ENCODE measurements around the gene IMPDH2.

The IMPDH2 gene

DNA sequence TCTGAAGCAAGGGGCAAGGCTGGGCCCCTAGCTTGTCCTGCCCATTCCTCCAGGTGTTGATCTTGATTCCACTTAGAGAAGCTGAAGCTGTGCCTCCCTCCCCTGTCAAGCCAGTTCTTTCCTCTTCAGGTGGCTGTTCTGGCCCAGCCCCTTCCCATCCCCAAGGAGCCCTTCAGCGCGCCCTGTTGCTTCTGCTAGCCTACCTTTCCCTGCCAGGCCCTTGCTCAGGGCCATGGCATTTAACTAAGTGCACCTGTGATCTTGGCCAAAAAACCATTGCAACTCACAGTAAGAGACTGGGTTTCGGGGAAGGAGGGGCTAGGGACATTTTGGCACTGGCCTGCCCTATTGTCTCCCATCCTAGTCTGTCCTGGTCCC is 23.9 kb downstream of the IMPDH2 start:
- no peak for DNase-seq

DNA sequence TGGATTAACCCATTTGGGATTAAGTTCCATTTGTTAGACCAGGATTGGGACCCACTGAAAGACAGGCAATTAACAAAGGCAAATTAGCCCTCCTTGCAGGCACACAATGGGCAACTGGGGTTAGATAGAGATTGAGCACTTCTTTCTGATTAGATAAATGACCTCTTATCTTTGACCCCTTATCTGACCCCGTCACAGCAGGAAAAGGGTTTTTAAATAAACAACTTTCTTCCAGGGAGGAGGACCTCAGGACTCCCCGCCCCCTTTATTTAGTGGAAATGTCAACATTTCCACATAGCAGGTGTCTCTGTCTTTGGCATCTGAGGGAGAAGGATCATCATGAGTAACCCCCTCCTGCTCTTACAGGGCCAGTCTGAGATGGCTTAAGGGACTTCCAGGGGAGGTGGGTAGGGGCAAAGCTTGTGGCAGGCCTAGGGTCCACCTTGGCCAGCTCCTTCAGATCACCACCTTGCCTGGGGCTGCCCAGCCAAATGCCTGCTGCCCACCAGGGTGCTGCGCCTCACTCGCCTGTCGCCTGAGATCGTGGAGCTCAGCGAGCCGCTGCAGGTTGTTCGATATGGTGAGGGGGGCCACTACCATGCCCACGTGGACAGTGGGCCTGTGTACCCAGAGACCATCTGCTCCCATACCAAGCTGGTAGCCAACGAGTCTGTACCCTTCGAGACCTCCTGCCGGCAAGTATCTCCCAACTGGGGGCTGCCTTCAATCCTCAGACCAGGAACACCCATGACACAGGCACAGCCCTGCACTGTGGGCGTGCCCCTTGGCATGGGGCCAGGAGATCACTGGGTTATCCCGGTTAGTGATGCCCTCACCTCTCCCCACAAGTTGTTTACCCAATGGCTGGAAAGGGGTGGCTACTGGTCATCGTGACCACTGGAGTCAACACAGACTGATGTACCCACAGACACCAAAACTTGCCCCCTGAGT is 24.6 kb downstream of the IMPDH2 start:
- no peak for DNase-seq

DNA sequence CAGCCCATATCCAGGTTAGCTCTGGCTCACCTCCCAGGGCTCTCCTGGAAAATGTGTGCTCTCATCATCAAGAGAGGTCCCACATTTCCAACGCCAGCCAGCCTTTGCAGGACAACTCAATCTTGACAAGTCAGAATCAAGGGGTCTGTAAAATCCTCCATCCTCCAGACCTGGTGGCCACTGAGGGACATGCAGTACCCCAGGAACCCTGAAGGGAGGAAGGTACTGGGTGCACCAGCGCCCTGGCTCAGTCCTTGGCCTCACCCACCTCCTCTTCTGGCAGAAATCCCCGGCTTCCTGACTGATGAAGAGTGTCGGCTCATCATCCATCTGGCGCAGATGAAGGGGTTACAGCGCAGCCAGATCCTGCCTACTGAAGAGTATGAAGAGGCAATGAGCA is 28.0 kb downstream of the IMPDH2 start:
- no peak for DNase-seq

DNA sequence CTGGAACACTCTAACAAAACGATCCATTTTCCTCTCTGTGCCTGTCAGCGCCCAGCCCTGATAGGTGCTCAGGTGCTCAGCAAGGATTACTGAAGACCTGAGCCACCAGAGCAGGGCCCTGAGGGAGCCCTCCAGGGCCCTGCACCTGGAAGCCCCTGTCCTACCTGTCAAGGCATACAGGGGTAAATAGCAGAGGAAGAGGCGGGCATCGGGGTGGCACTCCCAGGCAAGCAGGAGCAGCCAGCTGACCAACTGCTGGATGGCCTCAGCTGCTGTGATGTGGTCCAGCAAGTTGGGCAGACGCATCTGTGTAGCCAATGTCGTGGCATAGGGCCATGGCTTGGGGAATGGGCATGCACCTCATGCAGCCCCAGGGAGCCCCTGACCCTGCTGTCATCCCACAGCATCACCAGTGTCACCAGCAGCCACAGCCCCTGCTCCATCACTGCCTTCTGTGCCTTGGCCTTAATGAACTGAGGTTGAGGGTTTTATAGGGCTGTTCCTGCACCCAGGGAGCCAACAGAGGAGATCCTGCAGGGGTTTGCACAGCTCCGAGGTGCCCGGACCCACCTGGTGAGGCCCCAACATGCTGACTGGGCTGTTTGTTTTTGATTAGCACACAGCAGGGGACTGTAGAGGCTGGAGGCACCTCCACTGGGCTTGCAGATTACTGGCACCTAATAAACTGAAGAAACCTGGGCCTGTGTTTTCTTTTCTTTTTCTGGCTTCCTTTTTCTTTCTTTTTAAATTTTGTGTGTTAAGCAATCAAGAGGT is 29.9 kb downstream of the IMPDH2 start:
- no peak for DNase-seq

DNA sequence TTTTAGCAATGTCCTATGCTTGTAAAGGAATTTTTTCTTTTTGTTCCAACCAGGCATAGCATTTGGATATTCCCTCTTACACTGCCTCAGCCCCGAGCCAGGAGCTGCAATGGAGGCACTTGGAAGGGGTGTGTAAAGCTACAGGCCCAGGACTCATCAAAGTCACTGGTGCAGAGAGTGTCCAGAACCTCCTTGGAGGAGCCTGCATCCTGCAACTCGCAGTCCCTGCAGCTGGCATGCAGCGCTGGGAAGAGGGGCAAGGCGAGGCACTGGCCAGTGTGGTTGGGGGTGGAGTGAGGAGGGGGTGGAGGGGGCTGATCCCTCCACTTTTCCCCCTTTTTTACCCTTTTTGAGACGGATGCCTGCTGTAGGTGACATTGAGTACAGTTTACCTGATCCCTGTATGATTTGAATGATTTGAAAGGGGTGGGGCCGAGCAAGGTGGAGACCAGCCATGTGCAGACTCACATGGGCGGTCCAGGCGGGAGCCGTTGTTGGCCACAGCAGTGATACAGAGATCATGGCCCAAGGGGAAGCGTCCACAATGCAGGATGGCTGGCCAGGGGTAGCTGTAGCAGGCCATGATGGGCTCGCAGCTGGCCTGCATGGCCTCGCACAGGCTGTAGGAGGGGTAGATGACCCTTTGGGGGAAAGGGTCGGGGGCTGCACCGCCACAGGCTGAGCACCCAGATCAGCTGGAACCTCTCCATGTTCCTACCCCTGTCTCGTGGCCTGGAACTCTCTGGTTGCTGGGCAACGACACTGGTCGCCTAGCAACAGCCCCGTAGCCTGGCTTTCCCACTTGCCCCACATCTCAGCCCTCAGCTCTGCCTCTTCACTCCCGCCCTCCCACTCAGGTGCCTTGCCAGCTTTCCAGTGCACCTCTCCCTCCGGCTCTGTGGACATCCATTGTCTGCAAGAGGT is 31.2 kb downstream of the IMPDH2 start:
- peak; percentile 43 for DNase-seq

DNA sequence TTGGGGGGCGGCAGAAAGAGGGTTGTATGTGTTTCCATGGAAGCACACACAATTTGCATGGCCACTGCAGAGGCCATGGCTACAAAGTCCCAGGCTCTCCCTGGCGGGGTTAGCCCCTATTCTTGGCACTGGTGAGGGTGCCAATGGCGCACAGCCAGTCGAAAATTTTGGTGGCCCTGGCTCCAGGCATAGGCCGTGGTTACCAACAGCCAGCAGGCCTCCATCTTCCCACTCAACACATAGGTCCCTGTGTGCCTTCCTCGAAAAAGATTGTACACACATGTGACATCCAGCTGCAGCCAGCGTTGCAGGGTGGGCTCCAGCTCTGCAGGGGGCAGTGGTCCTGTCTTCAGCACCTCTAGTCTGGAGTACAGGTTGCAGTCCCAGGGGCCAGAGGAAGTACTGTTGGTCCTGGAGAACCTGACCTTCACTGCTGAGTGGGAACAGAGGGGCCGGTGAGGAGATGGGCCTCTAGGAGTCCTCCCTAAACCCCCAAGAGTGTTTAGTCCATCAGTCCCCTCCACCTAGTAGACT is 32.0 kb downstream of the IMPDH2 start:
- DNase-seq: no peak

DNA sequence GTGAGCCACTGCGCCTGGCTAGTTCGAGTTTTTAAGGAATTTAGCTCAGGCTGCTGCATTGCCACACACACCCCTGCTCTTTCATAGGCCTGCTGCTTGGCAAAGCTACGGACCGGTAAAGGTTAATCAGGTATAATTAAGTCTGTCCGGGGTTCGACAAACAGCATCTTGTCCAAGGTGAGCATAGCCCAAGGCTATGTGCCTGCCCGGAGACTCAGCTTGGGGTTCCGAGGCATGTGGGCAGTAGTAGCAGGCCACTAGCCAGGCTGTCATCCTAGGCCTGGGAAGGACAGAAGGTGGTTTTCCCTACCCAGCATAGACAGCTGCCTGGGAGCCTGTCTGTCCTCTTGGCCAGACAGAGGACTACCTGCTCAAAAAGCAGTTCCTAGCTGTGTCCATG is 32.6 kb downstream of the IMPDH2 start:
- DNase-seq: no peak

DNA sequence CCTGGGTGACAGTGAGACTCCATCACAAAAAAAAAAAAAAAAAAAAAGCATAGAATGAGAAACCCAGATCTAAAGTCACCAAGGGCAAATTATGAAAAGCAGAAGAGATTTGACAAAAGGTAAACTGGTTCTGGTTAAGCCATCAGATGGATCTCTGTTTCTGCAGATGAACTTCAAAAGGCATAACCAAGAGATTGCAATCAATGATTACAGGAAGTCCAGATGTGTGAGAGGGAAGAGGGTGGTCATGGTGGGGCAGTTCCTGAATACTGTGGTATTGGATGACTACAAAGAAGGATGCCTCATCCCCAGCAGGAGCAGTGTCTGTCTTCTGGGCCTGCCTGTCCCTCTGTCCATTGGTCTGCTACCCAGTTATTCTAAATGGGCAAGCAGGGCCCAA is 35.4 kb downstream of the IMPDH2 start:
- DNase-seq: no peak

DNA sequence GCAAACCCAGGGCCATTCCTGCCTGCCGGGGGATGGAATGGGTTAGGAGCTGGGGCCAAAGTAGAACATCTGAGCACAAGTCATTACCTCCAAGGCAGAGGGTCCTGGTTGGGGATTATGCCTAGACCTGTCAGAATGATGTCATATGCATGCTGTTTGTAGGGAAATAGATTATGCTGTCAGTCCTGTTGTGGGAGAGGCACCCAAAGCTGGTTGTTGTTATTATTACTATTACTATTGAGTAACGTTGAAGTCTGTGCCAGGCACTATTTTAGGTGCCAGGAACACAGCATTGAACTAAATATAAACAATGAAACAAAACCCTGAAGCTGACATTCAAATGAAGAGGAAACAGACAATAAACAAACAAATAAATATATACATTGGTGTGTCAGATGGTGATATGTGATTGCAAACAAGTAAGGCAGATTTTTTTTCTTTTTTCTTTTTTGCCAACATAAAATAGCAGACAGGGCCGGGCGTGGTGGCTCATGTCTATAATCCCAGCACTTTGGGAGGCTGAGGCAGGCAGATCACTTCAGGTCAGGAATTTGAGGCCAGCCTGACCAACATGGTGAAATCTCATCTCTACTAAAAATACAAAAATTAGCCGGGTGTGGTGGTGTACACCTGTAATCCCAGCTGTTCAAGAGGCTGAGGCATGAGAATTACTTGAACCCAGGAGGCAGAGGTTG is 37.2 kb downstream of the IMPDH2 start:
- DNase-seq: no peak

DNA sequence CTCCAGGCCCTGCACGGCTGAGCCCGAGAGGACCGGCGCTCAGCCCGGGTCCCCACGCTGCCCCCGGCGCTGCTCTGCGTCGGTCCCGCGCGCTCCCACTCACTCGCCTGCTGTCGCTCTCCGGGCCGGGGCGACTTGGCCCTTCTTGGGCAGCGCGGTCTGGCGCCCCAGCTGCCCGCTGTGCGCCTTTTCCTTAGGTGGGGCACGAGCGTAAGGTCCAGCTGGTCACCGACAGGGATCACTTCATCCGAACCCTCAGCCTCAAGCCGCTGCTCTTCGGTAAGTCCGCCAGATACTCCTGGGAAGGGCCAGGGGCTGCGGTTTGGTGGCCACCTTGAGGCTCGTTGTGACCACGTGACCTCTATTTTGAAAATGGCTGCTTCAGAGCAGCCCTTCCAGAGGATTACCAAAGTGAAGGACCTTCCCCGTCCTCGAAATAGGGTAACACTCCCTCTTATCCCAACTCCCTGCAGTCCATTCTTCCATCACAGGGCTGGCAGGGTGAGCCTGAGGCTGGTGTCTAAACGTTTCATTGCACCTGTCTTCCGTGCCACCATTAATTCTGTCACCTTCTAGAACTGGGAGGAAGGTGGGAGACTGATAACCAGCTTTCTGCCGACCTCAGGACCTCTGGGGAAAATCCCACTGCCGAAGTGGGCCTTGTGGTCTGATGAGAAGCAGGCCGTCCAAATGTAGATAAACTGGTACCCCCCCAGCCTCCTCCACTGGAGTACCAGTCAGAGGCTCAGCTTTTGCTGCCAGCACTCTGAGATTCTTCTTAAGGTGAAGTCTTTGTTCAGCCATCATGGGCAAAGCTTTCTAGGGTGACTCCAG is 38.3 kb downstream of the IMPDH2 start:
- no peak for DNase-seq

DNA sequence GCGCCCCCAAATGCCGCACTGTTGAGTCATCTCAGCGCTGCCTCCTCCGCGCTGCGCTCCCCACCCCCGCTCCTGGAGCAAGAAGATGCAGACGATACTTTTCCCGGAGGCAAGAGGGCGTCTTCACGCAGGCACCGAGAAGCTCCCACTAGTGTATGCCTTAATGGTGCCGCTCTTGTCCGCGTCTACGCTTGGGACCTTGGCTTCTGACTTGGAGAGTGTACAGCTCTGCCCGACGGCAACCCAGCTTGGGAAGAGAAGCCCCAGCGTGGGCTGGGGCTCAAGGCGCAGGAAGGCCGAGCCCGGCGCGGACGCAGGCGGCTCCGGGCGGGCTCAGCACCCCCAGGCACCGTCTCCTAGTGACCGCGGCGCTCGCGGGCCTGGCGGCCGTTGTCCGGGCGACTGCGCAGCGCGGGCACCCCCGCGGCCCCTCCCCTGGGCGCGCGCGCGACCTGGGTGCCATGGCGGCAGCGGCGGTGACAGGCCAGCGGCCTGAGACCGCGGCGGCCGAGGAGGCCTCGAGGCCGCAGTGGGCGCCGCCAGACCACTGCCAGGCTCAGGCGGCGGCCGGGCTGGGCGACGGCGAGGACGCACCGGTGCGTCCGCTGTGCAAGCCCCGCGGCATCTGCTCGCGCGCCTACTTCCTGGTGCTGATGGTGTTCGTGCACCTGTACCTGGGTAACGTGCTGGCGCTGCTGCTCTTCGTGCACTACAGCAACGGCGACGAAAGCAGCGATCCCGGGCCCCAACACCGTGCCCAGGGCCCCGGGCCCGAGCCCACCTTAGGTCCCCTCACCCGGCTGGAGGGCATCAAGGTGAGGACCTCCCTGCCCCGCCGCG is 39.2 kb downstream of the IMPDH2 start, which contains the start of gene P4HTM:
Gene P4HTM, plus strand, starts transcription at position 446 of the 840 bp plus-strand sequence. Its CDS starts 16 bp downstream, at position 462.
- DNase-seq: no peak

DNA sequence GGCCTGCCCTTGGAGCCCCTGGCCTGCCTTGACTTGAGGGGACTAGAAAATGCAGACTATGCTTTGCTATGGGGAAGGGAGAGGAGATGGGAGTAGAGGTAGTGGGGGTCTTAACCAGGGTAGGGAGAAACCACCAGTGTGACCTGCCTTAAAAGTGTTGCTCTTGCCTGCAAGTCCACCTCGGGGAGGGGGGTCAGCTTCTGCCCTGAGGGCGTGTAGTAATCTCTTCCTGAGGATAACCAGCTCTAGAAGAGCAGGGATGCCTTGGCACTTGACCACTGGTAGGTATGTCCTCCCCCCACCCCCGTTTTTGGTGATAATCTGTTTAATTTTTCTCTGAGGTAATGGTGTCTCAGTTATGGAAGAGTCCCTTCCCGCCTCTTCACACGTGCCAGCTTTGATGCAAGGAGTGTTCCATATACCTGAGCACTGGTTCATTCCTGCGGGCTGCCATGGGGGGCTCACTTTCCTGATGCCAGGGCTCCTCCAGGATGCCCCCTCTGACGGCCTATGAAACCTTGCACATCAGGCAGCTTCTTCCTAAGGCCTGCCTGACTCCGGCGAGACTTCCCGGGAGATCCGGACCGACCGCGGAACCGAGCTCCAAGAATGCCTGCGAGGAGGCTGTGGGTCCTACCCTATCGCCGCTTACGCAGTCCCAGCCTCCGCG is 39.9 kb downstream of the IMPDH2 start:
- no peak for DNase-seq

DNA sequence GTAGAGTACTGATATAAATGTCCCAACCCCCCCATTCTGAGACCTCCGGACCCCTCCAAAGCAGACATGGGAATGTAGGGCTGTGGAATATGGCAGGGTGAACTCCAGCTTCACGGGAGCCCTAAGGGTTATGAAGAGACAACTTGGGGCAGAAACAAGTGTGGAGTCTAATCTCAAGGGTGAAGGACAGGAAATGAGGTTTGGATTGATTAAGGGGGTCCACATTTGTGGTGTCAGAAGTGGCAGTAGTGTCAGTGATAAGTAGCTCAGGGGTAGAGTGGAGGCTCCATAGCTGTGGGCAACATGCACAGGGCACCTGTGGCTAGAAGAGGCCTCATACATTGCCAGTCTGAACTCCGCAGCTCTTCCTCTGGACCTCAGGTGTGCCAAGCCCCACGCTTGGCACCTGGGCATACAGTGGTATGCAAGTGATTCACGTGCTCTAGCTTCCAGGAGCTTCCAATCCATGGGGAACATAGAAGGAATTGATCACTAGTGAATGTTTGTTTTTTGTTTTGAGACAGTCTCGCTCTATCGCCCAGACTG is 43.3 kb downstream of the IMPDH2 start:
- no peak for DNase-seq

DNA sequence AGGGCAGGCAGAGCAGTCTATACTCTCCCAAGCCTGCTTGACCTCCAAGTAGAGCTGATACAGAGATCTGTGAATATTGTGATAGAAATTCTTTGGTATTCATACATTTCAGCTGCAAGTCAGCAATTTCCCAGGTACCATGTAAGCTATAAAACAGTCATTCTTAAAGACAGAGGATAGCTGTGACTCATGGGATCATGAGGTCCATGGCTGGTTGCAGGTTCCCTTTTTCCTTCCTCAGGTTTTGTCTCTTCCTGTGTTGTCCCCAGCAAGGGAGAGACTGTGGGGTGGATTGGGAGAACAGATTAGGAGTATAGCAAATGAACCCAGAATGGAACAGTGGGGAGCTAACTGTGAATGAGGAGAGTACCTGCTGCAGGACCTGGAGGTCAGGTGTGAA is 44.5 kb downstream of the IMPDH2 start:
- DNase-seq: no peak

DNA sequence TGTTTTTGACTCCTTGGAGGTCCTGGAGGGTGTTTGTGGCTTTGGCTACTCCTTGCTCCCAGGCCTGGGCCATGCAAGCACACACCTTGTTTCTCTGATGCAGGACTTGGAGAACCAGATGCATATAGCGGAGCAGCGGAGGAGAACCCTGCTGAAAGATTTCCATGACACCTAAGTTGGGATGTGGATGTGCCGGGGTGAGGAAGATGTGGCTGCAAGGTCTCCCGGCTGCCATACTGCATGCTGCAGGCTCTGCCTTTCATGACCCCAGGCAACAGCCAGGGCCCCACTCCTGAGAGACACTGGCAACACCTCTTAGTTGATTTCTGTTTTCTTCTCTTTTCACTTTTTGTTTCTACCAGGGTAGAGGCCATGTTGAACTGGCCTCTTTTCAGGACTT is 46.1 kb downstream of the IMPDH2 start:
- no peak for DNase-seq

DNA sequence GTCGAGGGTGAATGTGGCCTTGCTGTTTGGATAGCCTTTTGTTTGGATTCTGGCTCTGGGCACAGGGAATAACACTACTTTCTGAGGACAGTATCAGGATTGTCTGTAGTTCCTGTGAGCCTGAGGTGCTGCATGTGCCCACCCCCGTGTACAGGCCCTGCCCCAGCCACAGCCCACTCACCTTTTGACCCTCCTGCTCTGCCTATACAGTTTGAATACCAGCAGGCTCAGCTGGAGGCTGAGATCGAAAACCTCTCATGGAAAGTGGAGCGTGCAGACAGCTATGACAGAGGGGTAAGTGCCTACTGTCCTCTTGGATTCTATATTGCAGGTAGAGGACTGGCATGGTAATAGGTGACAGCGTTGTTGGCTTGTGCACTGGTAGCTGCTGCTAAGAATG is 46.5 kb downstream of the IMPDH2 start:
- no peak for DNase-seq

DNA sequence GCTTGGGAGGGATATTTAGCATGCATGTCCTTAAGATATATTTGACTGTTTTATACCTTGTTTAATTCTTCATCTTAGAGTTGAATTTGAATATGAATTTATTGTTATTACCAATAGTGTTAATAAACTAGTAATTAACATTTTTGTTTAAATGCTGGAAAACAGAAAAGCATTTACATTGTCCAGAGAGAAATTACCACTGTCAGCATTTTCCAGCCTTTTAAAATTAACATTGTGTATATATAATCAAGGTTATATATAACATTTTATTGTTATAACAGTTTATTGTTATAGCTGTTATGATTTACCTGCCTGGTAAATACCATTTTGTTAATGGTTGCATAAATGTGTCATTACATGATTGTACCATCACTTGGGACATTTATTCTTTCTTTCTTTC is 47.2 kb downstream of the IMPDH2 start:
- DNase-seq: no peak

DNA sequence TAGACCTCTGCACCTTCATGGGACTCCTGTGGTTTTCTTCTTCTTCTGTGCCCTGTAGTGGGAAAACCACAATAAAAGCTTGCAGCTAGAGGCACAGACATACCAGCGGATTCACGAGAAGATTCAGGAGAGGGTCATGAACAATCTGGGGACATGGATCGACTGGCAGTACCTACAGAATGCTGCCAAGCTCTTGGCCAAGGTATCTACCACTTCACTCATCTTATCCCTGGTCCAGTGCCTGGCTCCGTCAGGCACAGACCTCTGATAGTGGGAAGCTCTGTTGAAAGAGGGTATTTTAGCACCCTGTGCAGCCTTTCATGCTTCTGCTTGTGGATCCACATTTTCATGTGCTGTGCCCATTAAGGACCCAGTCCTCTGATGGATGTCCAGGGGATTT is 48.9 kb downstream of the IMPDH2 start:
- no peak for DNase-seq

DNA sequence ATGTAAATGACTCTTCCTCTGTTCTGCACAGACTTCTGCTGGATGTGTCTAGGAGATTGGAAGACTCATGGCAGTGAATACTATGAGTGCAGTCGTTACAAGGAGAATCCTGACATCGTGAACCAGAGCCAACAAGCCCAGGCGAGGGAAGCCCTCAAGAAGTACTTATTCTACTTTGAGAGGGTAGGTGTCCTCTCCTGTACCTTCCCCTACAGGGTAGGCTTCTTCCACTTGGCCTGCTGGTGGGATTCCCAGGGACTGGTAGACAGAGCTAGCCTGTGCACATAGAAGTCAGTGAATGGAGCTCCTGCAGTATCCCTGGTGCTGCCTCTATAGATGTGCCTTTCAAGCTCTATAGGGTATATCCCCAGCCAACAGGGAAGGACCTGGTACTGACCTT is 49.7 kb downstream of the IMPDH2 start:
- no peak for DNase-seq
